Measurements from ENCODE around the gene PARVG.

PARVG gene, protein sequence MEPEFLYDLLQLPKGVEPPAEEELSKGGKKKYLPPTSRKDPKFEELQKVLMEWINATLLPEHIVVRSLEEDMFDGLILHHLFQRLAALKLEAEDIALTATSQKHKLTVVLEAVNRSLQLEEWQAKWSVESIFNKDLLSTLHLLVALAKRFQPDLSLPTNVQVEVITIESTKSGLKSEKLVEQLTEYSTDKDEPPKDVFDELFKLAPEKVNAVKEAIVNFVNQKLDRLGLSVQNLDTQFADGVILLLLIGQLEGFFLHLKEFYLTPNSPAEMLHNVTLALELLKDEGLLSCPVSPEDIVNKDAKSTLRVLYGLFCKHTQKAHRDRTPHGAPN

DNA sequence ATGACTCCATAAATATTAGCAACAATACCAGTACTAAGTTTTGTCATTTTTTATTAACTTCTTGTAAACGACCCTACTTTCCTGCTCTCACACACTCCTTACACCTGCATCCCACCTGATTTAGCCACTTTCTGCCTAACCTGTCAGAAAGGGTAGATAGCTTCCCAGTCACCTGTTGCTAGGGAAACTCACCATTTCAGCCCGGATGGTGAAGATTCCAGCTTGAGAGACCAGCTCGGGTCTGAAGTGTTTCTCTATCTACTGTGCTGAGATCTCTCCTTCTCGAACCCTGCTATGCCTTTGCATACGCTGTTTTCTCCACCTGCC is at the start of gene PARVG:
Gene PARVG (plus strand): TSS at position 220 of the 327 bp plus-strand sequence. CDS start 2,405 bp downstream, outside the sequence.
- DNase-seq (ENCODE audit: low read depth, low spot score): no peak
- no peaks in the 10 kb centered on the region for H3K36me3 ChIP-seq (ENCODE audit: insufficient read depth, low read length)

DNA sequence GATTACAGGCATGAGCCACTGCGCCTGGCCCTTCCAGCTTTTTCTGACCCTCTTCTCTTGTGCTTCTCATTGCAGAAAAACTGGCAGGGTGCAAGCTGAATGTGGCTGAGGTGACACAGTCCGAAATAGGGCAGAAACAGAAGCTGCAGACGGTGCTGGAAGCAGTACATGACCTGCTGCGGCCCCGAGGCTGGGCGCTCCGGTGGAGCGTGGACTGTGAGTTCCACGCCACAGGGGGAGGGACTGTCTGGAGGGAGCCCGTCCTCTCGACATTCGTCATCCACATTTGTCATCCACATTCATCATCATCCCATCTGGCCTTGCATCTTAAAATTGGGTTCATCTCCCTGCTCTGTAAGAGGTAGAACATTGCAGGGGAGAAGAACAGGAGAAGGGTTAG is 49.3 kb upstream of the PARVG start:
- Histone ChIP-seq H3K9ac (ENCODE audit: insufficient read length) (no peak overlapping the region), H3K9me3 (ENCODE audit: low read depth, low read length) (no peaks in the 10 kb centered on the region), H3K4me3 (no peak overlapping the region), H3K36me3 (ENCODE audit: insufficient read depth, low read length) (no peaks in the 10 kb centered on the region), H3K27ac (no peak overlapping the region)
- no peak for TF ChIP-seq FOXP2 (optimal IDR thresholded peaks at IDR 0.05; ENCODE audit: control extremely low read depth, extremely low read length, insufficient read depth)
- TF ChIP-seq POLR2AphosphoS5 (IDR thresholded peaks at IDR 0.05; ENCODE audit: borderline replicate concordance, low read depth, low read length): no peak
- no peak for TF ChIP-seq EZH2 (IDR thresholded peaks at IDR 0.05)
- no peak for DNase-seq (ENCODE audit: low read depth, low spot score)

More for the DNA sequence above, at the start of gene PARVG:
- peak within 1 kb of the TSS; percentile 53 for H3K9ac ChIP-seq (ENCODE audit: insufficient read length)
- no peaks in the 10 kb centered on the region for H3K9me3 ChIP-seq (ENCODE audit: low read depth, low read length)
- peak within 1 kb of the TSS; percentile 54 for H3K4me3 ChIP-seq
- TF ChIP-seq FOXP2 (optimal IDR thresholded peaks at IDR 0.05; ENCODE audit: control extremely low read depth, extremely low read length, insufficient read depth): no peak
- no peak for TF ChIP-seq POLR2AphosphoS5 (IDR thresholded peaks at IDR 0.05; ENCODE audit: borderline replicate concordance, low read depth, low read length)
- no peak for TF ChIP-seq EZH2 (IDR thresholded peaks at IDR 0.05)
- peak within 1 kb of the TSS; percentile 86 for H3K27ac ChIP-seq

DNA sequence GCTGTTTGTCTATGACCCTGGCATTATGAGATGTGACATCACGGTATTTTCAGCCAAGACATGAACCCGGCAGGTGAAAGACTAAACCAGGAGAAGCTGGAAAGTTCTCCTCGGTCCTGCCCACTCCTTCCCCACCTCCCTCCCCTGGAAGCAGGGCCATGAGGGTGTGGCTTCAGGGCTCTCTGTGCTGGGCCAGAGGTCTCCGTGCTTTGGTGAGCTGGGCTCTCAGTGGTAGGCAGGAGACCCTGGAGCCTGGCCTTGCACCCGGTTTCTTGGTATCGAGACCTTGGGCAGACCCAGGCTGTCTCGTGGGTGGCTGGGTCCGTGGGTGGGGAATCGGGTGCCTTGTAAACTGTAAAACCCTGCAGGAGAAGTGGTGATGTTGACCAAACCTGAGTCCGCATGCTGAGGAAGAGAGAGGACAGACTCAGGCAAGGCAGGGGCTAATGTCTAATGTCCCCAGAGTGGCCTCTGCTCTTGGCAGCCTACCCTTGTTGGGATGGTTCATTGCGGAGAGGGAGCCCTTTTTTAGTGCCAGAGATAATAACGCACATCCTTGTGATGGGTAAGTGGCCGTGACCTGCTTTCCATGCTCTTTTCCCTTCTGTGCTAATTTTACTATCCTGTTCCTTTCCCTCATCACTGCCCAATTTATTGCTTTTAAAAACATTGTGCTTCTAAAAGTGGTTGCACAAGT is 48.6 kb upstream of the PARVG start:
- DNase-seq (ENCODE audit: low read depth, low spot score): no peak
- no peaks in the 10 kb centered on the region for H3K36me3 ChIP-seq (ENCODE audit: insufficient read depth, low read length)
- TF ChIP-seq POLR2AphosphoS5 (IDR thresholded peaks at IDR 0.05; ENCODE audit: borderline replicate concordance, low read depth, low read length) (no peak), EZH2 (IDR thresholded peaks at IDR 0.05) (no peak), FOXP2 (optimal IDR thresholded peaks at IDR 0.05; ENCODE audit: control extremely low read depth, extremely low read length, insufficient read depth) (no peak)
- H3K9me3 ChIP-seq (ENCODE audit: low read depth, low read length): no peaks in the 10 kb centered on the region
- H3K27ac ChIP-seq: no peak overlapping the region
- no peak overlapping the region for H3K4me3 ChIP-seq
- no peak overlapping the region for H3K9ac ChIP-seq (ENCODE audit: insufficient read length)

DNA sequence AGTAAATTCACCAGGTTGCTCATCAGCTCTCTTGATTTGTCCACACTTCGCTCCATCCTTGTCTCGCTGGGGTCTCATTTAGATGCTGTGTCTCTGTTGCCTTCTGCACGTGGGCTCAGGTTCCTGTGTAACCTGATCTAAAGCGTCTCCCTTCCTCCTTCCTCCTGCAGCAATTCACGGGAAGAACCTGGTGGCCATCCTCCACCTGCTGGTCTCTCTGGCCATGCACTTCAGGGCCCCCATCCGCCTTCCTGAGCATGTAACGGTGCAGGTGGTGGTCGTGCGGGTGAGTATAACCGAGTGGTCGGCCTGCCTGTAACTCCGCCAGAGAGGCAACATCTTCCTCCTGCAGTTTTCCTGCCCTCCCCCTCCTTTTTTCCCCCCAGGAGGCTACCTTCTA is 48.0 kb upstream of the PARVG start:
- no peak overlapping the region for H3K4me3 ChIP-seq
- H3K36me3 ChIP-seq (ENCODE audit: insufficient read depth, low read length): no peaks in the 10 kb centered on the region
- no peak for TF ChIP-seq EZH2 (IDR thresholded peaks at IDR 0.05)
- TF ChIP-seq FOXP2 (optimal IDR thresholded peaks at IDR 0.05; ENCODE audit: control extremely low read depth, extremely low read length, insufficient read depth): no peak
- TF ChIP-seq POLR2AphosphoS5 (IDR thresholded peaks at IDR 0.05; ENCODE audit: borderline replicate concordance, low read depth, low read length): no peak
- H3K27ac ChIP-seq: no peak overlapping the region
- DNase-seq (ENCODE audit: low read depth, low spot score): no peak
- H3K9ac ChIP-seq (ENCODE audit: insufficient read length): no peak overlapping the region
- no peaks in the 10 kb centered on the region for H3K9me3 ChIP-seq (ENCODE audit: low read depth, low read length)

DNA sequence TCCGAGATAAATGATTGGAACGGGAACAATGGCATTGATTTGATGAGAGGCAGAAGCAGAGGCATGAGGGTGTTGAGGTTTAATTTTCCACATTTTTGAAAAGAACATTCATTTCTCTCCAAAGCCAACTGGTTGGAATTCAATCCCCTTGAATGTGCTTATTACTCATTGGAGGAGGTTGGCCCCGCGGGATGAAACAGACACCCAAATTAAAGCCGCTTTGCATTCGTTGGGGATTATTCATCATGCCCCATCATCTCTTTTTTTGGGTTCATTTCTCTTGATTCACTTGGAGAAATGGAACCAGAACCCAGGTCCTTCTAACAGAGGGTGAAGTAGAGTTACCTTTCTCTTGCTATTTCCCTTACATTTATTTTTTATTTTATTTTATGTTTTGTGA is 47.6 kb upstream of the PARVG start:
- Histone ChIP-seq H3K36me3 (ENCODE audit: insufficient read depth, low read length) (no peaks in the 10 kb centered on the region), H3K9ac (ENCODE audit: insufficient read length) (no peak overlapping the region), H3K9me3 (ENCODE audit: low read depth, low read length) (no peaks in the 10 kb centered on the region), H3K4me3 (no peak overlapping the region), H3K27ac (no peak overlapping the region)
- TF ChIP-seq POLR2AphosphoS5 (IDR thresholded peaks at IDR 0.05; ENCODE audit: borderline replicate concordance, low read depth, low read length) (no peak), FOXP2 (optimal IDR thresholded peaks at IDR 0.05; ENCODE audit: control extremely low read depth, extremely low read length, insufficient read depth) (no peak), EZH2 (IDR thresholded peaks at IDR 0.05) (no peak)
- no peak for DNase-seq (ENCODE audit: low read depth, low spot score)

DNA sequence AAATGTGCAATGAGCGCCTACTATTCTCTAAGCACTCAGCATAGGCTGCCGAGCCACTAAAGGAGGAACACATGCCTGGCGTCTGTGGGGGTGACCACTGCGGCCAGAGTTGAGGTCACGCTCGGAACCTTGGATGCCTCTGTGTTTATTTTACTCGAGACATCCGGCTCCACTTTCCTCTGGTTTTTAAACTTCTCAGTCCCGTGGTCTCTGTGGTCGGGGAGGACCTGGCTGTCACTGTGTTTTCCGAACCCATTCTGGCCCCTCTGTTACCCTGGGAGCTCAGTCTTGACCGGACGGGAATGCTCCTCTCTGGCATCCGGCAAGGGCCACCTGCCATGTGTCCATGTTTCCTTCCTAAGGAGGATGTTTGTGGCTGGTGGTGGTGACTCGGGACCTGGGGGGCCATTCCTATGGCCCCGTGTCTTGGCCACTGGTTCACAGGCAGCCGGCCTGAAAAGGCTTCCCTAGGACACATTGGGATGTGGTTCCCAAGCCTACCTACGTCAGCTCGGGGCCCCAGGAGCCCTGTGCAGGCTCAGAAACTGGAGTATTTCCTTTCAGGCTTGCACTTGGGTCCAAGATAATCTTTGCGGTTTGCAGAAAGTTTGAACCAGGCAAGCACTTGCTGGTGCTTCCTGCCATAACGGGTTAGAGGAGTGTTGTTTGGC is 46.7 kb upstream of the PARVG start:
- Histone ChIP-seq H3K27ac (no peak overlapping the region), H3K9me3 (ENCODE audit: low read depth, low read length) (no peaks in the 10 kb centered on the region), H3K36me3 (ENCODE audit: insufficient read depth, low read length) (no peaks in the 10 kb centered on the region), H3K4me3 (no peak overlapping the region), H3K9ac (ENCODE audit: insufficient read length) (no peak overlapping the region)
- no peak for DNase-seq (ENCODE audit: low read depth, low spot score)
- no peak for TF ChIP-seq EZH2 (IDR thresholded peaks at IDR 0.05)
- no peak for TF ChIP-seq POLR2AphosphoS5 (IDR thresholded peaks at IDR 0.05; ENCODE audit: borderline replicate concordance, low read depth, low read length)
- no peak for TF ChIP-seq FOXP2 (optimal IDR thresholded peaks at IDR 0.05; ENCODE audit: control extremely low read depth, extremely low read length, insufficient read depth)

DNA sequence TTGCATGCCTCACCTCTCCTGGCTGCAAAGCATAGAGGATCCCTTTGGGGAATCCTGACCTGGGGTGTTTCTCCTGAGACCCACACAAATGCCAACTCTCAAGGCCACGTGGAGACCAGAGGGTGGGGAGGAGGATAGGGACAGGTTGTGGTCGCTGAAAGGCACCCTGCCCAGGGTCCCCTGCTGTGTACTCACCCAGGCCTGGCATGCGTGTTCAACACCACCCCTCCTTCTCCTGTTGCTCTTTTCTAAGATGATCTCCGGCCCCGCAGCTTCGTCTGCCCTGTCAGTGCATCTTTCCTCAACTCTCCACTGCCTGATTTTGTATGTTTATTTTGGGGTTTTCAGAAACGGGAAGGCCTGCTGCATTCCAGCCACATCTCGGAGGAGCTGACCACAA is 44.6 kb upstream of the PARVG start:
- H3K4me3 ChIP-seq: no peak overlapping the region
- DNase-seq (ENCODE audit: low read depth, low spot score): no peak
- TF ChIP-seq FOXP2 (optimal IDR thresholded peaks at IDR 0.05; ENCODE audit: control extremely low read depth, extremely low read length, insufficient read depth) (no peak), EZH2 (IDR thresholded peaks at IDR 0.05) (no peak), POLR2AphosphoS5 (IDR thresholded peaks at IDR 0.05; ENCODE audit: borderline replicate concordance, low read depth, low read length) (no peak)
- no peak overlapping the region for H3K9ac ChIP-seq (ENCODE audit: insufficient read length)
- H3K36me3 ChIP-seq (ENCODE audit: insufficient read depth, low read length): no peaks in the 10 kb centered on the region
- H3K27ac ChIP-seq: no peak overlapping the region
- H3K9me3 ChIP-seq (ENCODE audit: low read depth, low read length): no peaks in the 10 kb centered on the region

DNA sequence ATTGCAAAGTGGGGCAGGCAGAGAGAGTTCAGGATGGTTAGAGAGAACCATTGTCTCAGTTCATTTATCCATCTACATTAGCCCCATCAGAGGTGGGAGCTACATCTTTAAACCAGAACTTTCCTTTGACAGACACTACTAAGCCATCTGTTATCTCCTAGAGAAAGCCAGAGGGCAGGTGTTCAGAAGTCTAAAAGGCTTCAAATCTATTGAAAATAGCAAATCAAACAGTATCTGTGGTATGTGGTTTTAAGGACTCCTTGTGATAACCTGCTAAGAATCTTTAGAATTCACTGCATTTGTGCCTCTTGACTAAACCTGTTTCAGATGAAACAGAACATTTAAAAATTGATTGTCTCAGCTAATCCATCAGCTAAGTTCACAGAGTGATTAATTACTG is 43.9 kb upstream of the PARVG start:
- no peaks in the 10 kb centered on the region for H3K36me3 ChIP-seq (ENCODE audit: insufficient read depth, low read length)
- no peak overlapping the region for H3K27ac ChIP-seq
- no peaks in the 10 kb centered on the region for H3K9me3 ChIP-seq (ENCODE audit: low read depth, low read length)
- TF ChIP-seq EZH2 (IDR thresholded peaks at IDR 0.05) (no peak), FOXP2 (optimal IDR thresholded peaks at IDR 0.05; ENCODE audit: control extremely low read depth, extremely low read length, insufficient read depth) (no peak), POLR2AphosphoS5 (IDR thresholded peaks at IDR 0.05; ENCODE audit: borderline replicate concordance, low read depth, low read length) (no peak)
- H3K4me3 ChIP-seq: no peak overlapping the region
- no peak for DNase-seq (ENCODE audit: low read depth, low spot score)
- H3K9ac ChIP-seq (ENCODE audit: insufficient read length): no peak overlapping the region

Measured in SK-N-MC (cell line).